ENCODE measurements around the gene FAM111B. TPM values are rescaled to one million over a fixed set of nuclear protein-coding genes. Genes with fewer than 3 reads are reported as not detected.
A peak's percentile ranks its signal among the peaks of the same experiment; 100 is the strongest.

Gene FAM111B
- total and polyA plus RNA-seq, 2 of the 8 experiments (the other 6 are each of a cell fraction or from before 2014, with no cell fraction given), result 4.8 to 38.1 TPM

GRCh38 chr11:59174664-59175033 is 67.6 kb downstream of the FAM111B start:
- Histone ChIP-seq H3K79me2 (ENCODE audit: control insufficient read depth in 1 of 2, insufficient read depth in 2 of 2, low read length in 2 of 2) (peaks cover 0 to 14% of the 10 kb centered on the region in 2 experiments; a peak in 2 of 4 replicates), H3K4me2 (ENCODE audit: insufficient read depth in 1 of 2, low read depth in 2 of 2, low read length in 2 of 2) (peak overlapping the region; percentile 98 to 99), H2AK5ac (ENCODE audit: low read depth, low read length) (no peak overlapping the region), H4K8ac (ENCODE audit: extremely low read depth, insufficient read depth, low read length) (no peak overlapping the region), H2AFZ (ENCODE audit: low read length) (no peak overlapping the region), H3K18ac (ENCODE audit: extremely low read depth, low read length) (no peak overlapping the region), H4K91ac (replicated peaks; ENCODE audit: insufficient read length, low read length) (no peak overlapping the region), H3K4ac (replicated peaks; ENCODE audit: insufficient read length, low read depth, low read length) (no peak overlapping the region), H2BK15ac (ENCODE audit: low read length) (no peak overlapping the region), H2BK20ac (ENCODE audit: low read length) (no peak overlapping the region), H3K79me1 (ENCODE audit: low read depth, low read length) (no peaks in the 10 kb centered on the region), H3K9ac (replicated peaks in 1 of 4; ENCODE audit: extremely low read depth in 1 of 4, low read depth in 3 of 4, low read length in 3 of 4) (no peak overlapping the region; a peak in 1 of 7 replicates), H2BK12ac (ENCODE audit: low read depth, low read length) (no peak overlapping the region; the same call in 1 of the 2 replicates), H2BK5ac (ENCODE audit: low read depth, low read length) (no peak overlapping the region), H4K5ac (ENCODE audit: insufficient read length, low read depth, low read length) (no peak overlapping the region), H3K36me3 (ENCODE audit: control insufficient read depth in 2 of 4, insufficient read depth in 4 of 4, low read length in 3 of 4) (no peaks in the 10 kb centered on the region), H4K20me1 (replicated peaks in 1 of 2; ENCODE audit: control insufficient read depth in 1 of 2, insufficient read depth in 2 of 2, low read length in 2 of 2) (peaks cover 2% of the 10 kb centered on the region in 2 experiments), H3K23me2 (ENCODE audit: low read depth, low read length) (peaks cover 18% of the 10 kb centered on the region), H3K4me1 (replicated peaks in 1 of 4; ENCODE audit: control insufficient read depth in 3 of 4, insufficient read depth in 4 of 4, low read length in 3 of 4) (peaks cover 6 to 18% (median 10%) of the 10 kb centered on the region in 4 experiments; a peak in 6 of 7 replicates), H2BK120ac (replicated peaks; ENCODE audit: low read depth, low read length) (no peak overlapping the region), H3K4me3 (ENCODE audit: extremely low read depth in 1 of 4, insufficient read depth in 2 of 4, low read depth in 3 of 4, low read length in 4 of 4) (peak overlapping the region in 1 of 4 experiments; percentile 95; a peak in 2 of 8 replicates), H3K27ac (ENCODE audit: low read depth, low read length) (no peak overlapping the region), H3K27me3 (replicated peaks in 1 of 4; ENCODE audit: control insufficient read depth in 3 of 4, extremely low read depth in 1 of 4, insufficient read depth in 3 of 4, low read length in 3 of 4) (no peaks in the 10 kb centered on the region), H3K23ac (ENCODE audit: insufficient read length) (no peak overlapping the region), H3K56ac (replicated peaks; ENCODE audit: insufficient read length, low read depth, low read length) (no peak overlapping the region), H3K9me3 (ENCODE audit: insufficient read depth in 2 of 2, low read depth in 1 of 2, low read length in 1 of 2) (no peaks in the 10 kb centered on the region), H3K14ac (ENCODE audit: insufficient read length) (no peak overlapping the region)
- CTCF ChIA-PET (ENCODE audit: partially characterized antibody), result interaction anchor here (0.6 to 9.6 kb wide), 9 partner anchors 9 to 1328 kb away, joined by 3 to 201 read pairs (median 4); no protein-coding TSS in a partner anchor
- FAIRE-seq (no peak), DNase-seq (ENCODE audit: low read depth in 1 of 2, low spot score in 2 of 2) (no peak)
- 73% methylated on average over 7 of the region's 7 CpGs; no CpG with 5 or more reads in 1 of the 2 experiments for WGBS, 2 experiments (ENCODE audit: extremely low coverage in 1 of 2, insufficient coverage in 1 of 2, insufficient read length in 1 of 2, insufficient replicate concordance in 2 of 2, low coverage in 1 of 2, low lambda C conversion rate in 2 of 2, missing lambda C conversion rate in 1 of 2)
- POLR2A ChIA-PET (ENCODE audit: partially characterized antibody), result interaction anchor here (0.6 to 5.5 kb wide), 5 partner anchors 10 to 546 kb away, joined by 3 to 79 read pairs (median 3); partner anchors contain the start of gene FAM111B
- no peak for TF ChIP-seq POLR2AphosphoS5 (IDR thresholded peaks at IDR 0.05; ENCODE audit: low read depth, low read length)
- TF ChIP-seq HDAC6 (IDR thresholded peaks at IDR 0.05; ENCODE audit: low read depth, low read length), result no peak
- no peak for TF ChIP-seq RXRA (IDR thresholded peaks at IDR 0.05; ENCODE audit: insufficient read depth, low read depth, low read length)
- TF ChIP-seq JUN (IDR thresholded peaks at IDR 0.05; ENCODE audit: low read depth, low read length), result no peak
- no peak for TF ChIP-seq YY1 (IDR thresholded peaks at IDR 0.05; ENCODE audit: low read depth, low read length)
